Smooth muscle cell (in vitro differentiated cells): ENCODE results near the gene SNAP29. TPM values are rescaled to one million over a fixed set of nuclear protein-coding genes. Genes with fewer than 3 reads are reported as not detected.
A peak's percentile ranks its signal among the peaks of the same experiment; 100 is the strongest.
"Not testable (repeated sequence)": the region's sequence is repeated elsewhere in the genome, so short reads cannot be mapped to it uniquely, and the experiment has no call there.

Experiments
- DNase-seq: peaks from one replicate; lab custom pipeline; 2025; ENCODE audit not compliant: unreplicated experiment; lab: John Stamatoyannopoulos, UW
- H2AFZ ChIP-seq: fragments of 200-600 bp; sonication (generic); 2 replicates; pipeline ENCODE4 v1.6.0; 2016; ENCODE audit warnings: antibody characterized with exemption, low read depth, mild to moderate bottlenecking
- H3F3A ChIP-seq: fragments of 200-600 bp; sonication (generic); 2 replicates; pipeline ENCODE4 v1.6.0; 2017; ENCODE audit warnings: antibody characterized with exemption, low read depth
- H3K27ac ChIP-seq: fragments of 200-600 bp; sonication (generic); 2 replicates; pipeline ENCODE4 v1.5.1; 2016; ENCODE audit warnings: low read depth, mild to moderate bottlenecking
- H3K27me3 ChIP-seq: fragments of 200-600 bp; sonication (generic); 2 replicates; pipeline ENCODE4 v1.6.1; 2016; ENCODE audit warnings: low read depth, mild to moderate bottlenecking
- H3K36me3 ChIP-seq: fragments of 200-600 bp; sonication (generic); 2 replicates; pipeline ENCODE4 v1.5.1; 2016; ENCODE audit warnings: low read depth
- H3K4me1 ChIP-seq: fragments of 200-600 bp; sonication (generic); 2 replicates; pipeline ENCODE4 v1.5.1; 2016; ENCODE audit warnings: low read depth
- H3K4me2 ChIP-seq: fragments of 200-600 bp; sonication (generic); 2 replicates; pipeline ENCODE4 v1.6.0; 2016; ENCODE audit warnings: mild to moderate bottlenecking
- H3K4me3 ChIP-seq: fragments of 200-600 bp; sonication (generic); 2 replicates; pipeline ENCODE4 v1.5.1; 2016; ENCODE audit warnings: mild to moderate bottlenecking
- H3K79me2 ChIP-seq: fragments of 200-600 bp; sonication (generic); 2 replicates; pipeline ENCODE4 v1.6.0; 2016; ENCODE audit warnings: low read depth, mild to moderate bottlenecking
- H3K9ac ChIP-seq: fragments of 200-600 bp; sonication (generic); 2 replicates; pipeline ENCODE4 v1.6.0; 2016; ENCODE audit warnings: low read depth
- H3K9me3 ChIP-seq: fragments of 200-600 bp; sonication (generic); replicated peaks from 2 replicates; pipeline ENCODE4 v1.5.1; 2016; ENCODE audit warnings: low read depth
- H4K20me1 ChIP-seq: fragments of 200-600 bp; sonication (generic); 2 replicates; pipeline ENCODE4 v1.6.0; 2016; ENCODE audit warnings: low read depth
- CTCF ChIP-seq: fragments of 200-600 bp; sonication (generic); IDR thresholded peaks from 2 replicates; pipeline ENCODE4 v1.5.1; 2017; ENCODE audit warnings: borderline replicate concordance, mild to moderate bottlenecking, antibody characterized with exemption; ENCODE audit not compliant: insufficient read depth, poor library complexity, severe bottlenecking
- WGBS: methylation state at CpG from one replicate; pipeline ENCODE4 v1.1.7; 2016; ENCODE audit warnings: low lambda C conversion rate; 5-methylcytosine and 5-hydroxymethylcytosine counted together
- polyA plus RNA-seq: library from polyadenylated mRNA; unstranded; fragments of >200 nt; fragmentation: Nextera tagmentation; extraction: Ambion mirVana; gene quantifications from 2 replicates; pipeline ENCODE4 v1.2.1, GENCODE V29; 2016
- total RNA-seq: library from RNA; depleted of rRNA; stranded (reverse); fragments of >200 nt; gene quantifications from 2 replicates; pipeline ENCODE4 v1.2.3, GENCODE V29; 2014

The SNAP29 gene
- total and polyA plus RNA-seq, 2 experiments from 2014 or later = 9.4 to 28.8 TPM

- no peaks in the 10 kb centered on the region for H3K27me3 ChIP-seq
- no peaks in the 10 kb centered on the region for H3K79me2 ChIP-seq
- no peak overlapping the region for H3K9ac ChIP-seq
- no peaks in the 10 kb centered on the region for H3K36me3 ChIP-seq
- no peak for TF ChIP-seq CTCF
- H3K4me1 ChIP-seq = no peaks in the 10 kb centered on the region
- no peak overlapping the region for H3K4me3 ChIP-seq
- H4K20me1 ChIP-seq = no peaks in the 10 kb centered on the region
- no peak for DNase-seq
- no peak overlapping the region for H3K4me2 ChIP-seq
- no peak overlapping the region for H2AFZ ChIP-seq
- no peaks in the 10 kb centered on the region for H3F3A ChIP-seq
- peak overlapping the region; percentile 60 for H3K27ac ChIP-seq
- 77% methylated on average over 4 of the region's 4 CpGs for WGBS
- no peaks in the 10 kb centered on the region for H3K9me3 ChIP-seq
Measured at GRCh38 chr22:20905415-20906386, 46.9 kb downstream of the SNAP29 start.

DNA sequence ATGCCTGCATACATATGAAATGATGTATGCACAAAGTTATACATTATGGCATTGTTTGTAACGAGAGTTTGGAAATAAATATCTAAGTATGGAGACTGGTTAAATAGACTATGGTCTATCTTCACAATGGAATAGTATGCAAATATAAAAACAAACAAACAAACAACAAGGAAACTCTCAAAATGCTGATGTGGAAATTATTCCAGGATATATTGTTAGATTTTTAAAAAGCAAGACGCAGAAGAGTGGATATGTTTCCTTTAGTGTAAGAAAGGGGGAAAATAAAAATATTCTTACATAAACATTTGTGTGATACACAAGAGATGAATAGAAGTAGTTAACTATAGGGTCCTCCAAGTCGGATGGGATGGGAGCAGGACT, 47.6 kb downstream of the SNAP29 start:
- Histone ChIP-seq H4K20me1 (no peaks in the 10 kb centered on the region), H3K27me3 (no peaks in the 10 kb centered on the region), H3K4me1 (no peaks in the 10 kb centered on the region), H3K9ac (no peak overlapping the region), H2AFZ (no peak overlapping the region), H3K9me3 (no peaks in the 10 kb centered on the region), H3K4me3 (no peak overlapping the region), H3F3A (no peaks in the 10 kb centered on the region), H3K27ac (no peak overlapping the region), H3K36me3 (no peaks in the 10 kb centered on the region), H3K4me2 (no peak overlapping the region), H3K79me2 (no peaks in the 10 kb centered on the region)
- TF ChIP-seq CTCF = no peak
- no peak for DNase-seq
- WGBS = 81% methylated on average over 3 of the region's 3 CpGs

DNA sequence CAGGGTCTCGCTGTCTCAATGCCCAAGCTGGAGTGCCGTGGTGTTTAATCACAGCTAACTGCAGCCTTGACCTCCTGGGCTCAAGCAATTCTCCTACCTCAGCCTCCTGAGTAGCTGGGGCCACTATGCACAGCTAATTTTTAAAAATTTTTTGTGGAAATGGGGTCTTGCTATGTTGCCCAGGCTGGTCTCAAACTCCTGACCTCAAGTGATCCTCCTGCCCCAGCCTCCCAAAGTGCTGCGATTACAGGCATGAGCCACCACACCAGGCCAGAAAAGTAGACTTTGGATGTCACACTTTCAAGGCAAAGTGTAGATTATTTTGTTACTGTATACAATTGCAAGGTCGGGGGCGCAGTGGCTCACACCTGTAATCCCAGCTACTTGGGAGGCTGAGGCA, 49.9 kb downstream of the SNAP29 start:
- not testable (repeated sequence) for H3K36me3 ChIP-seq, H3F3A ChIP-seq, H3K9me3 ChIP-seq, H3K27ac ChIP-seq, H2AFZ ChIP-seq, H3K27me3 ChIP-seq, H3K79me2 ChIP-seq, H3K4me1 ChIP-seq, H3K4me3 ChIP-seq, H3K9ac ChIP-seq, DNase-seq, H3K4me2 ChIP-seq, H4K20me1 ChIP-seq
- 94% methylated on average over 5 of the region's 5 CpGs for WGBS

- H3K9ac ChIP-seq = no peak overlapping the region
- no peak overlapping the region for H2AFZ ChIP-seq
- 85% methylated on average over 6 of the region's 6 CpGs for WGBS
- H3F3A ChIP-seq = no peaks in the 10 kb centered on the region
- no peaks in the 10 kb centered on the region for H4K20me1 ChIP-seq
- H3K9me3 ChIP-seq = no peaks in the 10 kb centered on the region
- H3K36me3 ChIP-seq = no peaks in the 10 kb centered on the region
- DNase-seq = no peak
- no peaks in the 10 kb centered on the region for H3K4me1 ChIP-seq
- TF ChIP-seq CTCF = no peak
- H3K4me2 ChIP-seq = no peak overlapping the region
- H3K79me2 ChIP-seq = no peaks in the 10 kb centered on the region
- H3K27me3 ChIP-seq = no peaks in the 10 kb centered on the region
- H3K27ac ChIP-seq = no peak overlapping the region
- no peak overlapping the region for H3K4me3 ChIP-seq
Measured at GRCh38 chr22:20909543-20910303, 50.9 kb downstream of the SNAP29 start.
